ENCODE data around the gene CCDC142. TPM values are rescaled to one million over a fixed set of nuclear protein-coding genes. Genes with fewer than 3 reads are reported as not detected.

The CCDC142 gene
- total RNA-seq, 1 experiment from 2014 or later, result 24.2 TPM

DNA sequence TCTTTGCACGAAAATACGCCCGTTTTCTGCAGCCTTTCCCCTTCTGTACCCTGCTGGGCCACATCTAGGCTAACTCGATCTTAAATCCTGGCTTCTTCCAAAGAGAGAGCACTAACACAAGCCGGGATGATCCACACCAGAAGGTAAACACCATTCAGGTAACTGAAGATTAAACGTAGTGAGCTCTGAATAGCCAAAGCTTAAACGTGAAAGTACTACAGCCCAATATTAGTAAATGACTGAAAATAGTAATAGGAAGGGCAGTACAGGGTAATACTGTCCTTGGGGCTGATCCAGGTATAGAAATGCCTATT is 9.9 kb downstream of the CCDC142 start:
- ATAC-seq, result no peak; the same call in 1 of the 2 replicates
- Histone ChIP-seq H3K4me1 (ENCODE audit: control insufficient read depth, insufficient read depth, low read length) (no peaks in the 10 kb centered on the region; the same call in 1 of the 2 replicates), H3K36me3 (ENCODE audit: control insufficient read depth, insufficient read depth, low read length) (peaks cover 3% of the 10 kb centered on the region; the same call in 1 of the 2 replicates), H3K27ac (ENCODE audit: low read length) (peak overlapping the region; percentile 95), H3K27me3 (ENCODE audit: control insufficient read depth, insufficient read depth, low read length) (no peaks in the 10 kb centered on the region), H3K4me3 (ENCODE audit: low read depth in 2 of 2, low read length in 2 of 2) (peak overlapping the region; percentile 70 to 86), H3K9me3 (ENCODE audit: control insufficient read depth, insufficient read depth, low read depth, low read length) (no peaks in the 10 kb centered on the region)
- no TSS peak for BruUV-seq (replicated peaks)
- POLR2A ChIA-PET, result no interaction called here
- in situ Hi-C loops (cut with HindIII; ENCODE audit: low pct_unique_long_range_greater_than_20kb, low sequenced_read_pairs), result no loop called here
- intact Hi-C loops (cut with micrococcal nuclease; ENCODE audit: unreplicated experiment), result no loop called here
- no peak for DNase-seq (ENCODE audit: low read depth, low spot score)
- TF ChIP-seq TCF7L2 (IDR thresholded peaks at IDR 0.05; ENCODE audit: low read depth, low read length) (no peak), POLR2AphosphoS5 (IDR thresholded peaks at IDR 0.05; ENCODE audit: low read depth, low read length) (no peak), SIN3A (IDR thresholded peaks at IDR 0.05; ENCODE audit: borderline replicate concordance, insufficient read depth, low read depth, low read length) (no peak)
- TF ChIP-seq, protein P1, sequence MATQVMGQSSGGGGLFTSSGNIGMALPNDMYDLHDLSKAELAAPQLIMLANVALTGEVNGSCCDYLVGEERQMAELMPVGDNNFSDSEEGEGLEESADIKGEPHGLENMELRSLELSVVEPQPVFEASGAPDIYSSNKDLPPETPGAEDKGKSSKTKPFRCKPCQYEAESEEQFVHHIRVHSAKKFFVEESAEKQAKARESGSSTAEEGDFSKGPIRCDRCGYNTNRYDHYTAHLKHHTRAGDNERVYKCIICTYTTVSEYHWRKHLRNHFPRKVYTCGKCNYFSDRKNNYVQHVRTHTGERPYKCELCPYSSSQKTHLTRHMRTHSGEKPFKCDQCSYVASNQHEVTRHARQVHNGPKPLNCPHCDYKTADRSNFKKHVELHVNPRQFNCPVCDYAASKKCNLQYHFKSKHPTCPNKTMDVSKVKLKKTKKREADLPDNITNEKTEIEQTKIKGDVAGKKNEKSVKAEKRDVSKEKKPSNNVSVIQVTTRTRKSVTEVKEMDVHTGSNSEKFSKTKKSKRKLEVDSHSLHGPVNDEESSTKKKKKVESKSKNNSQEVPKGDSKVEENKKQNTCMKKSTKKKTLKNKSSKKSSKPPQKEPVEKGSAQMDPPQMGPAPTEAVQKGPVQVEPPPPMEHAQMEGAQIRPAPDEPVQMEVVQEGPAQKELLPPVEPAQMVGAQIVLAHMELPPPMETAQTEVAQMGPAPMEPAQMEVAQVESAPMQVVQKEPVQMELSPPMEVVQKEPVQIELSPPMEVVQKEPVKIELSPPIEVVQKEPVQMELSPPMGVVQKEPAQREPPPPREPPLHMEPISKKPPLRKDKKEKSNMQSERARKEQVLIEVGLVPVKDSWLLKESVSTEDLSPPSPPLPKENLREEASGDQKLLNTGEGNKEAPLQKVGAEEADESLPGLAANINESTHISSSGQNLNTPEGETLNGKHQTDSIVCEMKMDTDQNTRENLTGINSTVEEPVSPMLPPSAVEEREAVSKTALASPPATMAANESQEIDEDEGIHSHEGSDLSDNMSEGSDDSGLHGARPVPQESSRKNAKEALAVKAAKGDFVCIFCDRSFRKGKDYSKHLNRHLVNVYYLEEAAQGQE (IDR thresholded peaks at IDR 0.05; ENCODE audit: insufficient read depth in 1 of 2, low read depth in 2 of 2, low read length in 1 of 2), result no peak
- CTCF ChIA-PET, result interaction anchor here (1.5 kb wide), 1 partner anchor 10 kb away, joined by 6 read pairs; the partner anchor contains the start of genes CCDC142 and TTC31

DNA sequence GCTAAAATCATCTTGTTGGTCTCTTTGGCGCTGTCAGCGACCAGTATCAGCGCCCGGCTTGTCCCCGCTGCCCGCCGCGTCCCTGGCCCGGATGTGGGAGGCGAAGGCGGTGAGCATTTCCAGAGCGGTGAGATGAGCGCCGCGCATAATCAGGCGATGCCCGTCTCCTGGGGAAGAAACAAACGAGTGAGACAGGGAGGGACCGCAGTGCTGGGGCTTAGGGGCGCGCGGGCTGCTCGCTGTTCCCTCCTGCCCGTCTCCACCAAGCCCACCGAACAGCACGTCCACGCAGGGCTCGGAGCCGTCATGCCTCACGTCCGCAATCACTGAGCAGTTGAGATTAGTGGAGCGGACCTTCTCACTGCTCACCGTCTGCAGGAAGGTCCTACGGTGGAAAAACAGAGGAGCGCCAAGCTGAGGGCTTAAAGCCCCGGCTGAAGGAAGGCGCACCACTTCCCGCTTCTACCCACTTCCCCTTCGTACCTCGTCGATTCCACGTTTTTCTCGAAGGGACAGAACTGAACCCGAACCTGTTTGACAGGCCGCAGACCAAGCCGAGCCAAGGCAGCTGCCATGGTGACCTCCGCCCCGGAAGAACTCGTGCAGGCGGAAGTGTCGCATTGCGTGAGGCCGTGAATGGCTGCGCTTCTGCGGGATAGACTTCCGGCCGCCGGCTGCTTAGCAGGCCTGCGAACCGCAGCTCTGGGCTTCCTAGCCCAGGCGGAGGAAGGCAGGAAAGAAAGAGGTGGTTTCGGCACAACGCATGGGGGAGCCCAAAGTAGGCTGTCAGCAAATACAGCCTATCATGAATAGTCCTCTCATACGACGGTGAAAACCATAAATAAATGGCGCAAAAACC is 10.5 kb downstream of the CCDC142 start, which contains the start of gene MRPL53:
MRPL53 (minus strand) TSS at position 595 of the 859 bp plus-strand sequence; CDS start at position 575, 20 bp downstream.
- ATAC-seq (peak; percentile 95), DNase-seq (ENCODE audit: low read depth, low spot score) (peak; percentile 80)
- no peaks in the 10 kb centered on the region for H3K27me3 ChIP-seq (ENCODE audit: control insufficient read depth, insufficient read depth, low read length)
- H3K4me1 ChIP-seq (ENCODE audit: control insufficient read depth, insufficient read depth, low read length), result peaks cover under 1% of the 10 kb centered on the region; the same call in 1 of the 2 replicates
- TSS peak; percentile 98 for BruUV-seq (replicated peaks)
- CTCF ChIA-PET, result interaction anchor here (1.5 kb wide), 1 partner anchor 11 kb away, joined by 6 read pairs; the partner anchor contains the start of genes CCDC142 and TTC31
- no peaks in the 10 kb centered on the region for H3K9me3 ChIP-seq (ENCODE audit: control insufficient read depth, insufficient read depth, low read depth, low read length)
- intact Hi-C loops (cut with micrococcal nuclease; ENCODE audit: unreplicated experiment) (no loop called here), in situ Hi-C loops (cut with HindIII; ENCODE audit: low pct_unique_long_range_greater_than_20kb, low sequenced_read_pairs) (no loop called here)
- peak within 1 kb of the TSS; percentile 95 for H3K27ac ChIP-seq (ENCODE audit: low read length)
- H3K36me3 ChIP-seq (ENCODE audit: control insufficient read depth, insufficient read depth, low read length), result peaks cover 3% of the 10 kb centered on the region; the same call in 1 of the 2 replicates
- peak within 1 kb of the TSS; percentile 70 to 86 for H3K4me3 ChIP-seq (ENCODE audit: low read depth in 2 of 2, low read length in 2 of 2)
- POLR2A ChIA-PET, result no interaction called here
- TF ChIP-seq SIN3A (IDR thresholded peaks at IDR 0.05; ENCODE audit: borderline replicate concordance, insufficient read depth, low read depth, low read length) (0 out of 2 replicates have a peak, but pooled peaks have one; percentile 55), TCF7L2 (IDR thresholded peaks at IDR 0.05; ENCODE audit: low read depth, low read length) (no peak), POLR2AphosphoS5 (IDR thresholded peaks at IDR 0.05; ENCODE audit: low read depth, low read length) (peak; percentile 99)
- TF ChIP-seq, protein P2, sequence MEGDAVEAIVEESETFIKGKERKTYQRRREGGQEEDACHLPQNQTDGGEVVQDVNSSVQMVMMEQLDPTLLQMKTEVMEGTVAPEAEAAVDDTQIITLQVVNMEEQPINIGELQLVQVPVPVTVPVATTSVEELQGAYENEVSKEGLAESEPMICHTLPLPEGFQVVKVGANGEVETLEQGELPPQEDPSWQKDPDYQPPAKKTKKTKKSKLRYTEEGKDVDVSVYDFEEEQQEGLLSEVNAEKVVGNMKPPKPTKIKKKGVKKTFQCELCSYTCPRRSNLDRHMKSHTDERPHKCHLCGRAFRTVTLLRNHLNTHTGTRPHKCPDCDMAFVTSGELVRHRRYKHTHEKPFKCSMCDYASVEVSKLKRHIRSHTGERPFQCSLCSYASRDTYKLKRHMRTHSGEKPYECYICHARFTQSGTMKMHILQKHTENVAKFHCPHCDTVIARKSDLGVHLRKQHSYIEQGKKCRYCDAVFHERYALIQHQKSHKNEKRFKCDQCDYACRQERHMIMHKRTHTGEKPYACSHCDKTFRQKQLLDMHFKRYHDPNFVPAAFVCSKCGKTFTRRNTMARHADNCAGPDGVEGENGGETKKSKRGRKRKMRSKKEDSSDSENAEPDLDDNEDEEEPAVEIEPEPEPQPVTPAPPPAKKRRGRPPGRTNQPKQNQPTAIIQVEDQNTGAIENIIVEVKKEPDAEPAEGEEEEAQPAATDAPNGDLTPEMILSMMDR (IDR thresholded peaks at IDR 0.05), result no peak
- TF ChIP-seq, protein P1 (IDR thresholded peaks at IDR 0.05; ENCODE audit: insufficient read depth in 1 of 2, low read depth in 2 of 2, low read length in 1 of 2), result 0 out of 4 replicates have a peak, but pooled peaks of 1 of the 2 experiments have one; percentile 45
